Left ventricle myocardium inferior (tissue), 1 donor: ENCODE data around the gene R3HDM4. TPM values are rescaled to one million over a fixed set of nuclear protein-coding genes. Genes with fewer than 3 reads are reported as not detected.

Source experiments
- DNase-seq: peaks from one replicate; pipeline ENCODE4 v3.0.0-alpha.2; 2020
- H3K27ac ChIP-seq: fragments of 200-600 bp; replicated peaks from 2 replicates; pipeline ENCODE4 v1.8.0; 2021
- H3K27me3 ChIP-seq: fragments of 200-600 bp; 2 replicates; pipeline ENCODE4 v1.8.0; 2021; ENCODE audit warnings: low read depth
- H3K36me3 ChIP-seq: fragments of 200-600 bp; 2 replicates; pipeline ENCODE4 v1.8.0; 2021
- H3K4me1 ChIP-seq: fragments of 200-600 bp; 2 replicates; pipeline ENCODE4 v1.8.0; 2021
- H3K4me3 ChIP-seq: fragments of 200-600 bp; 2 replicates; pipeline ENCODE4 v1.8.0; 2021; ENCODE audit warnings: mild to moderate bottlenecking, moderate library complexity
- H3K9me3 ChIP-seq: fragments of 200-600 bp; replicated peaks from 2 replicates; pipeline ENCODE4 v1.8.0; 2021
- intact Hi-C: fragments of 100-400 bp; cut with micrococcal nuclease; formaldehyde crosslinking; loops from one replicate; pipeline ENCODE4 v1.11.0; 2022
- total RNA-seq: library from RNA; stranded (reverse); fragmentation: NEBNext Ultra II Directional; extraction: Animal tissue kit (Norgen Biotek cat#: 25700); gene quantifications from one replicate; pipeline ENCODE4 v1.2.1, GENCODE V29; 2021
- TF ChIP-seq, protein P1 (sequence below): fragments of 200-600 bp; IDR thresholded peaks from 2 replicates; pipeline ENCODE4 v1.8.0; 2021; ENCODE audit warnings: antibody characterized with exemption, mild to moderate bottlenecking, borderline replicate concordance
- donor health status: DM: no; HTN: yes; CAD: no; lungs with severe emphysema.

The R3HDM4 gene
- total RNA-seq, 1 donor from 2014 or later, result 21.6 TPM

DNA sequence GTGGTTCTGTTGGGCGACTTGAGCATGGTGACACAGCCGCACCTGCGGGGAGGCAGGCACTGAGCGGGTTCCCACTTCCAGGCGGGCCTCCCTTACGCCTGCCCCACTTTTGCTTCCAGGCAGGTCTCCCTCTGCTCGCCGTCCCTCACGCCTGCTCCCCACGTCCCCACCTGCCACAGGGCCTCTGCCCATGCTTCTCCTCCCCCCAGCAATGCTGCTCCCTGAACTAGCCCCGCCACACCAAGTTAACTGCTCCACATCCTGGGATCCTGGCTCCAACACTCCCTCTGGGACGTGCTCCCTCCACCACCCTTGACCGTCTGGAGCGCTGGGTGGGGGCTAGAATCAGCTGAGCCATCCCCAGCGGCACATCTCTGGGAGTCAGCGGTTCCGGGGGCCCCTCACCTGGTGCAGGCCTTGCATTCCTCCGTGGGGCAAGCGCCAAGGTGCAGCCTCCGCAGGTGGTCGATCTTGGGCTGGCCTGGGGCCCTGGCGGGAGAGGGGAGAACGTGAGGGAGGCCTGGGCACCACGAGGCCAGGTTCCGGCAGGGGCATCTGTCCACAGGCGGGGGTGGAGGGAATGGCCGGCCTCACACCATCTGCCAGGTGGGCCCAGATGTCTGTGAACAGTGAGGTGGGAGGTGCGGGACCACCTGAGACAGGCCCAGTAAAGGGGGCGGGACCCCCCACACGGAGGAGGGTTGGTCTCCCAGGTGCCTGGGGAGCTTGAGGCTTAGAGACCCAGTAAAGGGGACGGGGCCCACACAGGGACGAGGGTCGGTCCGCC, 44.4 kb downstream of the R3HDM4 start:
- TF ChIP-seq, protein P1, sequence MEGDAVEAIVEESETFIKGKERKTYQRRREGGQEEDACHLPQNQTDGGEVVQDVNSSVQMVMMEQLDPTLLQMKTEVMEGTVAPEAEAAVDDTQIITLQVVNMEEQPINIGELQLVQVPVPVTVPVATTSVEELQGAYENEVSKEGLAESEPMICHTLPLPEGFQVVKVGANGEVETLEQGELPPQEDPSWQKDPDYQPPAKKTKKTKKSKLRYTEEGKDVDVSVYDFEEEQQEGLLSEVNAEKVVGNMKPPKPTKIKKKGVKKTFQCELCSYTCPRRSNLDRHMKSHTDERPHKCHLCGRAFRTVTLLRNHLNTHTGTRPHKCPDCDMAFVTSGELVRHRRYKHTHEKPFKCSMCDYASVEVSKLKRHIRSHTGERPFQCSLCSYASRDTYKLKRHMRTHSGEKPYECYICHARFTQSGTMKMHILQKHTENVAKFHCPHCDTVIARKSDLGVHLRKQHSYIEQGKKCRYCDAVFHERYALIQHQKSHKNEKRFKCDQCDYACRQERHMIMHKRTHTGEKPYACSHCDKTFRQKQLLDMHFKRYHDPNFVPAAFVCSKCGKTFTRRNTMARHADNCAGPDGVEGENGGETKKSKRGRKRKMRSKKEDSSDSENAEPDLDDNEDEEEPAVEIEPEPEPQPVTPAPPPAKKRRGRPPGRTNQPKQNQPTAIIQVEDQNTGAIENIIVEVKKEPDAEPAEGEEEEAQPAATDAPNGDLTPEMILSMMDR, result no peak
- H3K4me3 ChIP-seq, result no peak overlapping the region
- intact Hi-C loops, result no loop called here
- H3K9me3 ChIP-seq, result no peaks in the 10 kb centered on the region
- H3K27me3 ChIP-seq, result no peaks in the 10 kb centered on the region
- peaks cover 14% of the 10 kb centered on the region for H3K36me3 ChIP-seq
- H3K4me1 ChIP-seq, result peaks cover 47% of the 10 kb centered on the region
- no peak for DNase-seq
- H3K27ac ChIP-seq, result peak overlapping the region; percentile 60

DNA sequence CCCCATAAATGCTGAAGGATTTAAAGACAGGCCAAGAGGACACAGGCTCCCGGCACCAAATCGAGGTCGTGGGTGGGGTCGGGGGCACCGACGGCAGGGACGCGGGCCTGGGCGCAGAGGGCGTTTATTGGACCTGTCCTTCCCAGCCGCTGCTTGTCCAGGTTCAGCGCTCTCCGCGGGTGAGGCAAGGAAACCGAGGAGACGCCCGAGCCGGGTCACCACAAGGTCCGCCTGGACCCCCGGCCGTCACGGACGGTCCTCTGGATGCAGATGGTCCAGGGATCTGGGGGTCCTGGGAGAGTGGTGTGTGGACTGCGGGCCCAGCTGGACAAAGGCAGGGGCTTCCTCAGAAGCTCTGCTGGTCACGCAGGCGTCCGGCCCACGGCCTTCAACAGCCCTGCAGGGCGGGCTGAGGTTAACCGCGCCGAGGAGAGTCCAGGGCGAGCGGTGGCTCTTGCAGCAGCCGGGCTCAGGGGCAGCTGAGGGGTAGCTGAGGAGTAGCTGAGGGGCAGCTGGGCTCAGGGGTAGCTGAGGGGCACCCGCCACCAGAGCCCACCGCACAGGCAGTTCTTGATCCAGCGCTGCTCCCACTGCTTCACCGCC, 45.1 kb downstream of the R3HDM4 start:
- intact Hi-C loops, result no loop called here
- no peak for DNase-seq
- H3K27me3 ChIP-seq, result peaks cover 6% of the 10 kb centered on the region
- no peak overlapping the region for H3K4me3 ChIP-seq
- no peak overlapping the region for H3K27ac ChIP-seq
- no peaks in the 10 kb centered on the region for H3K9me3 ChIP-seq
- peaks cover 10% of the 10 kb centered on the region for H3K36me3 ChIP-seq
- peaks cover 54% of the 10 kb centered on the region for H3K4me1 ChIP-seq
- TF ChIP-seq, protein P1, result no peak

DNA sequence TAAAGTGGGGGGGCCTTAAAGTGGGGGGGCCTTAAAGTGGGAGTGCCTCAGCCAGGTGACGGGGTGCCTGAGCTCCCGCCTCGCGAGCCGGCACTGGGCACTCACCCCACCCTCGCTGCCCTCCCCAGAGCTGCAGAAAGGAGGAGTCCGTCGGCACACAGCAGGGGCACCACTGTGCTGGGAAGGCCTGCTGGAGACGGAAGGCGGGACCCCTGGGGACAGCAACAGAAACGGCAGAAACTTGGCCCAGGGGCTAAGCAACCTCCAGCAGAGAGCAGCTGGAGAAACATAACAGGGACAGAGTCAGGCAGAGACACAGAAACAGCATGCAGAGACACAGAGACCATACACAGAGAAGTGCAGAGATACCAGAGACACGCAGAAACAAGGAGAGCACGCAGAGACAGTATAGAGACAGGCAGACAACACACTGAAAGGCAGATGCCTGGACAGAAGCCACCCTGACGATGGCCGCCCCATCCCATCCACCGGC, 45.7 kb downstream of the R3HDM4 start:
- intact Hi-C loops, result no loop called here
- H3K27me3 ChIP-seq, result peaks cover 8% of the 10 kb centered on the region
- no peaks in the 10 kb centered on the region for H3K9me3 ChIP-seq
- no peak overlapping the region for H3K4me3 ChIP-seq
- peaks cover 56% of the 10 kb centered on the region for H3K4me1 ChIP-seq
- no peak for DNase-seq
- H3K36me3 ChIP-seq, result peaks cover 10% of the 10 kb centered on the region
- H3K27ac ChIP-seq, result no peak overlapping the region
- TF ChIP-seq, protein P1, result no peak

DNA sequence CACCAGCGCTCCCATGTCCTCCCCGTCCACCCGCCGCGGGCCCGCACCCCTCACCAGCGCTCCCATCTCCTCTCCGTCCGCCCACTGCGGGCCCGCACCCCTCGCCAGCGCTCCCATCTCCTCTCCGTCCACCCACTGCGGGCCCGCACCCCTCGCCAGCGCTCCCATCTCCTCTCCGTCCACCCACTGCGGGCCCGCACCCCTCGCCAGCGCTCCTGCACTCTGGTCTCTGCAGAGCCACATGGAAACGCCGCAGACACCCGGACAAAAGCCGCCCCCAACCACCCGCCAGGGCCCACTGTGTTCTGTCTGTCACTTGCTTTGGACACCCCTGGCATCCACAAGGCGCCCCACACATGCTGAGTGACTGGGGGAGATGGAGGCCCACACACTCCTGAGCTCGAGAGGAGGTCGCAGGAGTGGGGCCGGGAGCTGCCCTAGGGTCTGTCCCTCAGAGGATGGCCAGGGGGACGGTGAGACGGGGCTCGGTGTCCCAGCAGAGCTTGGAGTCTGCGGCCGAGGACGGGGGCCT, 46.2 kb downstream of the R3HDM4 start:
- no peak overlapping the region for H3K4me3 ChIP-seq
- no peak for DNase-seq
- TF ChIP-seq, protein P1, result no peak
- intact Hi-C loops, result no loop called here
- no peak overlapping the region for H3K27ac ChIP-seq
- H3K9me3 ChIP-seq, result no peaks in the 10 kb centered on the region
- peaks cover 51% of the 10 kb centered on the region for H3K4me1 ChIP-seq
- peaks cover 9% of the 10 kb centered on the region for H3K27me3 ChIP-seq
- H3K36me3 ChIP-seq, result peaks cover 10% of the 10 kb centered on the region

DNA sequence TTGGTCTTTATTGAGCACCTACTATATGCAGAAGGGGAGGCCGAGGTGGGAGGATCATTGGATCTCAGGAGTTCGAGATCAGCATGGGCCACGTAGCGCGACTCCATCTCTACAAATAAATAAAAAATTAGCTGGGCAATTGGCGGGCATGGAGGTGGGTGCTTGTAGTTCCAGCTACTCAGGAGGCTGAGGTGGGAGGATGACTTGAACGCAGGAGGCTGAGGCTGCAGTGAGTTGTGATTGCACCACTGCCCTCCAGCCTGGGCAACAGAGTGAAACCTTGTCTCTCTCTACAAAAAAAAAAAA, 49.8 kb downstream of the R3HDM4 start:
- Histone ChIP-seq H3K4me3 (peak overlapping the region; percentile 25), H3K9me3 (no peaks in the 10 kb centered on the region), H3K4me1 (peaks cover 40% of the 10 kb centered on the region), H3K36me3 (peaks cover 8% of the 10 kb centered on the region), H3K27ac (peak overlapping the region; percentile 30), H3K27me3 (peaks cover 42% of the 10 kb centered on the region)
- intact Hi-C loops, result no loop called here
- DNase-seq, result no peak
- TF ChIP-seq, protein P1, result no peak
